Mesenteric fat pad (tissue), 1 donor: ENCODE data around the gene PYGB. TPM values are rescaled to one million over a fixed set of nuclear protein-coding genes. Genes with fewer than 3 reads are reported as not detected.

ENCODE experiments used
- DNase-seq: peaks from one replicate; pipeline ENCODE4 v3.0.0-alpha.2; 2020; ENCODE audit warnings: low spot score
- total RNA-seq: library from RNA; stranded (reverse); fragmentation: NEBNext Ultra II Directional; extraction: Animal tissue kit (Norgen Biotek cat#: 25700); gene quantifications from one replicate; pipeline ENCODE4 v1.2.1, GENCODE V29; 2021
- donor health status: DM: yes; HTN: yes; CAD: no.

PYGB gene
- total RNA-seq, 1 donor from 2014 or later = 121 TPM

- no peak for DNase-seq
These were observed 46.1 kb downstream of the PYGB start for GRCh38 chr20:25293910-25294458.

GRCh38 chr20:25294459-25295385 is 46.8 kb downstream of the PYGB start:
- DNase-seq = no peak

- no peak for DNase-seq
These were observed 47.7 kb downstream of the PYGB start for GRCh38 chr20:25295386-25296093.

GRCh38 chr20:25296094-25297093 is 48.5 kb downstream of the PYGB start:
- no peak for DNase-seq

- DNase-seq = no peak
These were observed 49.4 kb downstream of the PYGB start for GRCh38 chr20:25297141-25297905.

- no peak for DNase-seq
These were observed 51.9 kb downstream of the PYGB start for GRCh38 chr20:25299806-25300205.

- DNase-seq = no peak
These were observed 52.7 kb downstream of the PYGB start for GRCh38 chr20:25300496-25301170.

- no peak for DNase-seq
These were observed 53.6 kb downstream of the PYGB start for GRCh38 chr20:25301357-25301920.

GRCh38 chr20:25302596-25302995 is 54.7 kb downstream of the PYGB start:
- DNase-seq = no peak

GRCh38 chr20:25303292-25304024 is 55.6 kb downstream of the PYGB start:
- DNase-seq = no peak

GRCh38 chr20:25304025-25304549 is 56.2 kb downstream of the PYGB start:
- no peak for DNase-seq

GRCh38 chr20:25306991-25307903 is 59.4 kb downstream of the PYGB start:
- no peak for DNase-seq

GRCh38 chr20:25308083-25308491 is 60.2 kb downstream of the PYGB start:
- no peak for DNase-seq

GRCh38 chr20:25308671-25309394 is 60.9 kb downstream of the PYGB start:
- no peak for DNase-seq

GRCh38 chr20:25309395-25310267 is 61.7 kb downstream of the PYGB start:
- DNase-seq = no peak
